ENCODE results near the gene PSMB5.

The PSMB5 gene

DNA sequence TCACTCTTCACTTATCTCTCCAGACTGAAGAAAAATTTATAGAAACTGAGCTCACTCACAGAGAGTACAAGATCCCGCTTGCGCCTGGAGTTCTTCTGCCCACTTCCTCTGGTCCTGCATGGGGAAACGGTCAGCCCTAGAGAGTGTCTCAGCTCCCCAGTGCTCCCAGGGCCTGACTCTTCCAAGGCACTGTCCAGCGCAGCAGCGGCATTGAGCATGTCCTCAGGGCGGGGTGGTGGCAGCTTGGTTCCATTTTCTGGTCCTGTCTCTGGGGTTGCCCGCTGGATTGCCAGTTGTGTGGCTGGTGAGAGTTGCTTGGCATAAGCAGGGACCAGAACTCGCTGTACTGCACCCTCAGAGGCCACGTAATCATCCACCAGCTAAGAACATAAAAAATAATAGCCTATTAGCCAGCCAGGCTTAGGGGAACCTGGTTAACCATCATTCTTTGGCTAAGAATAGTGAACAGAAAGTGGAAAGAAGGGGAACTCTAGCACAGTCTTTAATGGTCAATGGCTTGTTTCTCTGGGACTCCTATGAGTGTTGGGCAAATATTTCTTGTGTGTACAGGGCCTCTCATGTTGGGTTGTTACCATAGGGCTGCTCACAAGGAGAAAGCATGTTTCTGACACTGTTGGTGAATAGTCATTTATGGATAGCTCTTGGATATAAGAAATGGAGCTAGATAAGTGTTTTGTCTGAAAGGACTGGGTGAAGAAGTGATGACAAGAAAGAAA, 38.6 kb downstream of the PSMB5 start:
- H2AFZ ChIP-seq (ENCODE audit: low read depth, low read length) = no peak overlapping the region
- H3K27me3 ChIP-seq (ENCODE audit: insufficient read depth, low read length, poor library complexity) = no peaks in the 10 kb centered on the region
- H3K9me3 ChIP-seq (ENCODE audit: insufficient read depth, low read length, severe bottlenecking) = no peaks in the 10 kb centered on the region
- DNase-seq (no peak), ATAC-seq (ENCODE audit: insufficient read depth, low read depth) (no peak)
- H4K20me1 ChIP-seq (ENCODE audit: insufficient read depth, low read length) = no peaks in the 10 kb centered on the region
- no peak overlapping the region for H3K9ac ChIP-seq (ENCODE audit: low read depth, low read length)
- no peak overlapping the region for H3K4me2 ChIP-seq (ENCODE audit: insufficient read depth, low read length)
- H3K4me1 ChIP-seq (ENCODE audit: insufficient read depth, low read length) = no peaks in the 10 kb centered on the region
- TF ChIP-seq CTCF (IDR thresholded peaks at IDR 0.05; ENCODE audit: borderline replicate concordance, extremely low read depth, low read length, poor library complexity, severe bottlenecking) (no peak), EZH2 (IDR thresholded peaks at IDR 0.05; ENCODE audit: borderline replicate concordance, low read depth, low read length, severe bottlenecking) (no peak)
- no peak overlapping the region for H3K27ac ChIP-seq (ENCODE audit: low read length)
- no peak overlapping the region for H3K4me3 ChIP-seq (ENCODE audit: low read depth in 1 of 2, low read length in 2 of 2)
- no peaks in the 10 kb centered on the region for H3K79me2 ChIP-seq (ENCODE audit: insufficient read depth, low read length)
- H3K36me3 ChIP-seq (ENCODE audit: insufficient read depth, low read length) = peaks cover 8% of the 10 kb centered on the region

GRCh38 chr14:22994762-22995275, 39.9 kb downstream of the PSMB5 start:
- no peak overlapping the region for H2AFZ ChIP-seq (ENCODE audit: low read depth, low read length)
- peaks cover 8% of the 10 kb centered on the region for H3K36me3 ChIP-seq (ENCODE audit: insufficient read depth, low read length)
- no peaks in the 10 kb centered on the region for H3K4me1 ChIP-seq (ENCODE audit: insufficient read depth, low read length)
- peak; percentile 95 for ATAC-seq (ENCODE audit: insufficient read depth, low read depth)
- no peaks in the 10 kb centered on the region for H4K20me1 ChIP-seq (ENCODE audit: insufficient read depth, low read length)
- no peak overlapping the region for H3K9ac ChIP-seq (ENCODE audit: low read depth, low read length)
- no peaks in the 10 kb centered on the region for H3K9me3 ChIP-seq (ENCODE audit: insufficient read depth, low read length, severe bottlenecking)
- H3K79me2 ChIP-seq (ENCODE audit: insufficient read depth, low read length) = no peaks in the 10 kb centered on the region
- DNase-seq = peak; percentile 55
- no peak overlapping the region for H3K4me2 ChIP-seq (ENCODE audit: insufficient read depth, low read length)
- H3K27ac ChIP-seq (ENCODE audit: low read length) = peak overlapping the region; percentile 12; the same call in 1 of the 2 replicates
- no peak overlapping the region for H3K4me3 ChIP-seq (ENCODE audit: low read depth in 1 of 2, low read length in 2 of 2)
- TF ChIP-seq EZH2 (IDR thresholded peaks at IDR 0.05; ENCODE audit: borderline replicate concordance, low read depth, low read length, severe bottlenecking) = no peak
- TF ChIP-seq CTCF (IDR thresholded peaks at IDR 0.05; ENCODE audit: borderline replicate concordance, extremely low read depth, low read length, poor library complexity, severe bottlenecking) = peak; percentile 76
- H3K27me3 ChIP-seq (ENCODE audit: insufficient read depth, low read length, poor library complexity) = no peaks in the 10 kb centered on the region

- H2AFZ ChIP-seq (ENCODE audit: low read depth, low read length) = no peak overlapping the region
Measured at GRCh38 chr14:22993517-22993916, 41.2 kb downstream of the PSMB5 start.

More at GRCh38 chr14:22993517-22993916, 41.2 kb downstream of the PSMB5 start:
- ATAC-seq (ENCODE audit: insufficient read depth, low read depth) (no peak), DNase-seq (no peak)
- H3K36me3 ChIP-seq (ENCODE audit: insufficient read depth, low read length) = peaks cover 4% of the 10 kb centered on the region; the same call in 1 of the 2 replicates
- TF ChIP-seq EZH2 (IDR thresholded peaks at IDR 0.05; ENCODE audit: borderline replicate concordance, low read depth, low read length, severe bottlenecking) (no peak), CTCF (IDR thresholded peaks at IDR 0.05; ENCODE audit: borderline replicate concordance, extremely low read depth, low read length, poor library complexity, severe bottlenecking) (no peak)
- no peak overlapping the region for H3K4me2 ChIP-seq (ENCODE audit: insufficient read depth, low read length)
- H3K79me2 ChIP-seq (ENCODE audit: insufficient read depth, low read length) = no peaks in the 10 kb centered on the region
- no peak overlapping the region for H3K27ac ChIP-seq (ENCODE audit: low read length)
- H3K4me1 ChIP-seq (ENCODE audit: insufficient read depth, low read length) = no peaks in the 10 kb centered on the region
- no peaks in the 10 kb centered on the region for H3K9me3 ChIP-seq (ENCODE audit: insufficient read depth, low read length, severe bottlenecking)
- H3K9ac ChIP-seq (ENCODE audit: low read depth, low read length) = no peak overlapping the region
- H4K20me1 ChIP-seq (ENCODE audit: insufficient read depth, low read length) = no peaks in the 10 kb centered on the region
- no peak overlapping the region for H3K4me3 ChIP-seq (ENCODE audit: low read depth in 1 of 2, low read length in 2 of 2)
- no peaks in the 10 kb centered on the region for H3K27me3 ChIP-seq (ENCODE audit: insufficient read depth, low read length, poor library complexity)

Data from DND-41 (cell line).